GM12874 (cell line): Measurements from ENCODE around the gene JARID2.

Experiments used
- CTCF ChIP-seq: IDR thresholded peaks from 2 replicates; pipeline ENCODE4 v1.5.1; 2011; ENCODE audit warnings: low read depth, mild to moderate bottlenecking, control low read depth, low read length, moderate library complexity; ENCODE audit not compliant: insufficient read depth

The JARID2 gene

GRCh38 chr6:15297895-15298590, 52.2 kb downstream of the JARID2 start:
- TF ChIP-seq CTCF, result no peak

- no peak for TF ChIP-seq CTCF
Measured at GRCh38 chr6:15299430-15300131, 53.7 kb downstream of the JARID2 start.

- TF ChIP-seq CTCF, result no peak
Measured at GRCh38 chr6:15301179-15302006, 55.5 kb downstream of the JARID2 start.

GRCh38 chr6:15303162-15303919, 57.5 kb downstream of the JARID2 start:
- no peak for TF ChIP-seq CTCF

GRCh38 chr6:15303920-15304291, 58.0 kb downstream of the JARID2 start:
- TF ChIP-seq CTCF, result no peak

- no peak for TF ChIP-seq CTCF
Measured at GRCh38 chr6:15304337-15305042, 58.6 kb downstream of the JARID2 start.
